Suprapubic skin (tissue), 4 donors: ENCODE data around the gene PCDH12. TPM values are rescaled to one million over a fixed set of nuclear protein-coding genes. Genes with fewer than 3 reads are reported as not detected.
A peak's percentile ranks its signal among the peaks of the same experiment; 100 is the strongest.

Source experiments
- DNase-seq, 2 donors: peaks; one replicate each; pipeline ENCODE4 v3.0.0-alpha.2; 2019; ENCODE audit warnings: low spot score in 2 of 2
- H3K27ac ChIP-seq: fragments of 200-600 bp; sonication (generic); one replicate; pipeline ENCODE4 v1.5.1; 2019
- H3K27me3 ChIP-seq: fragments of 200-600 bp; sonication (generic); one replicate; pipeline ENCODE4 v1.5.1; 2019
- H3K36me3 ChIP-seq: fragments of 200-600 bp; sonication (generic); one replicate; pipeline ENCODE4 v1.5.1; 2019
- H3K4me1 ChIP-seq: fragments of 200-600 bp; sonication (generic); one replicate; pipeline ENCODE4 v1.5.1; 2019
- H3K4me3 ChIP-seq: fragments of 200-600 bp; sonication (generic); one replicate; pipeline ENCODE4 v1.5.1; 2019; ENCODE audit warnings: mild to moderate bottlenecking
- H3K9me3 ChIP-seq: fragments of 200-600 bp; sonication (generic); one replicate; pipeline ENCODE4 v1.5.1; 2019
- CTCF ChIP-seq, 2 donors: fragments of 200-600 bp in 1 of 2; fragments of 450-650 bp in 1 of 2; sonication (generic) in 1 of 2; IDR thresholded peaks; one replicate each; pipeline ENCODE4 v1.5.1; 2016 to 2019; ENCODE audit warnings: antibody characterized with exemption in 2 of 2, mild to moderate bottlenecking in 1 of 2, moderate library complexity in 1 of 2
- EP300 ChIP-seq: sonication (generic); formaldehyde crosslinking; IDR thresholded peaks from one replicate; pipeline ENCODE4 v1.6.1; 2017; ENCODE audit warnings: antibody characterized with exemption
- POLR2A ChIP-seq, 2 donors: fragments of 450-650 bp; IDR thresholded peaks; one replicate each; pipeline ENCODE4 v1.6.1; 2017; ENCODE audit warnings: antibody characterized with exemption in 2 of 2, mild to moderate bottlenecking in 2 of 2, moderate library complexity in 2 of 2
- POLR2AphosphoS5 ChIP-seq, 3 donors: sonication (generic); formaldehyde crosslinking; IDR thresholded peaks; one replicate each; pipeline ENCODE4 v1.6.1; 2017; ENCODE audit warnings: antibody characterized with exemption in 3 of 3
- WGBS: methylation state at CpG from one replicate; pipeline ENCODE4 v1.1.5; 2018; 5-methylcytosine and 5-hydroxymethylcytosine counted together
- total RNA-seq, 4 donors: library from RNA; depleted of rRNA; stranded (reverse); fragments of >200 nt; gene quantifications; one replicate each; pipeline ENCODE4 v1.1.0, GENCODE V29; 2016

The PCDH12 gene
- total RNA-seq, 4 donors from 2014 or later: 0.44 to 2.0 (median 0.82) TPM

GRCh38 chr5:141973871-141974595 is 16.0 kb upstream of the PCDH12 start:
- H3K4me1 ChIP-seq: peaks cover 23% of the 10 kb centered on the region
- WGBS: 84% methylated on average over 1 of the region's 1 CpG
- no peaks in the 10 kb centered on the region for H3K27me3 ChIP-seq
- peaks cover 37% of the 10 kb centered on the region for H3K36me3 ChIP-seq
- no peak overlapping the region for H3K27ac ChIP-seq
- H3K9me3 ChIP-seq: no peaks in the 10 kb centered on the region
- DNase-seq: no peak
- no peak overlapping the region for H3K4me3 ChIP-seq
- no peak for TF ChIP-seq CTCF (IDR thresholded peaks at IDR 0.05)
- TF ChIP-seq POLR2A (IDR thresholded peaks at IDR 0.05): no peak
- no peak for TF ChIP-seq POLR2AphosphoS5 (IDR thresholded peaks at IDR 0.05)
- TF ChIP-seq EP300: no peak

DNA sequence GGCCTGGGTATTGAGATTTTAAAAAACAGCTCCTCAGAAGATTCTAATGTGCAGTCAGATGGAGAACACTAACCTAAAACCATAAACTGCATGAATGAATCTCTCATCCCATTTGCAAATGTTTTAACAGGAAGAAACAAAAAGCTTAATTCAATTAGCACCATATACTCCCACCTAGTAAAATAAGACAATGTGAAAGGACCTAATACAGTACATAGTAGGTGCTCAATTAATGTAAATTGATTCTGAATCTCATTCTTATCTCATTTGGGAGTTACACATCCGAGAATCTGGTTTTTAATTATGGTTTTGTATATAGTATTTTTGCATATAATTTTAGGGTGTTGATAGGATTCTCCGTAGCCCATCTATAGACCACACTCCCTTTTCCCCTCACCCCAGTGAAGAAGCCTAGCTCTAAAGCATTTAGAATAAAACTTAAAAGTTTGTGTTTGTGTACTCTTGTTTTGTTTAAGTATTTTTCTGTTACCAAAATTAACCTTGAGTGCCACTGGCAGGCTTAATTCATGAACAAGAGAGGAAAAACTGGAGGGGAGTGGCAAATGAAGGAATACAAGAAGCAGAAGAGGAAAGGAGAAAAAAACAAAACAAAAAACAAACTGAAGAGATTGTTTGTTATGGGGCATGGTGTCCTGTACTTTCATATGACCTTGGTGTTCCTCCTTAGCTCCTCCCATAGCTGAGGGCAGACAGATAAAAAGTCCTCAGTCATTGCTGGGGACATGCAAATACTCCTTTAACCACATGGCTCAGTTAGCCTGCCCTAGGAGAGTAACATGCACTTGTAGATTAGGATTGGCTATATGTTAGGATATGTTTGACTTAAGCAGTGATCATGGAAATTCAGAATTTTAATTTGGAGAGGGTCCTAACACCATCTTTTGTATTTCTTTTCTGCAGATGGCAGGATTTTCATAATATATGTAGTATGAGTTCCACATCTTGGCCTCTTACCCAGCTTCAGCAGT is 12.1 kb upstream of the PCDH12 start:
- Histone ChIP-seq H3K27ac (peak overlapping the region; percentile 99), H3K4me3 (peak overlapping the region; percentile 88), H3K4me1 (peaks cover 31% of the 10 kb centered on the region), H3K27me3 (no peaks in the 10 kb centered on the region), H3K36me3 (peaks cover 23% of the 10 kb centered on the region), H3K9me3 (no peaks in the 10 kb centered on the region)
- 56% methylated on average over 2 of the region's 2 CpGs for WGBS
- no peak for DNase-seq
- TF ChIP-seq POLR2A (IDR thresholded peaks at IDR 0.05) (no peak), EP300 (no peak), POLR2AphosphoS5 (IDR thresholded peaks at IDR 0.05) (no peak), CTCF (IDR thresholded peaks at IDR 0.05) (no peak)

- Histone ChIP-seq H3K4me3 (peak within 1 kb of the TSS; percentile 88), H3K4me1 (peaks cover 31% of the 10 kb centered on the region), H3K36me3 (peaks cover 15% of the 10 kb centered on the region), H3K27me3 (no peaks in the 10 kb centered on the region), H3K9me3 (no peaks in the 10 kb centered on the region), H3K27ac (peak within 1 kb of the TSS; percentile 99)
- 0% methylated on average over 32 of the region's 63 CpGs for WGBS
- TF ChIP-seq EP300: no peak
- peak in 1 of 2 donors; percentile 93 for TF ChIP-seq POLR2A (IDR thresholded peaks at IDR 0.05)
- peak; percentile 50 to 91 (median 91) for TF ChIP-seq POLR2AphosphoS5 (IDR thresholded peaks at IDR 0.05)
- peak; percentile 90 to 100 for TF ChIP-seq CTCF (IDR thresholded peaks at IDR 0.05)
- DNase-seq: peak; percentile 95
These were observed 11.1 kb upstream of the PCDH12 start, which contains the start of gene RNF14 for GRCh38 chr5:141968914-141969608. TSS of gene RNF14 (plus strand) at chr5:141969105. CDS start at chr5:141973589, 4,484 bp downstream.

DNA sequence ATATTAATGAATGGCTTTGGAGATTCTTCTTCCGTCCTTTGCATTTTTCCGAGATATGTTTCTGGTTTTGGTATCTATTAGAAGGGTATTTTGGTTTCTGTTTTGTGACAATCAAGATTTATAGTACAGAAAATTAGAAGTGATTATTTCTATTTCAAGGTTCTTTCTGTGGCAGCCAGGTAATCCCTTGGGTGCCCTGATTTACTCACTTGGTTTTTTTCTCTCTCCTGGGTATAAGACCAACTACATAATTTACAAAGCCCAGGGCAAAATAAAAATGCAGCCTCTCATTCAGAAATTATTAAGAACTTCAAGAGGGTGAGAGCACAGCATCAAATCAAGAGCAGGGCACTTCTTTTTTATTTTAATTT is 8.9 kb upstream of the PCDH12 start:
- no peak for TF ChIP-seq POLR2AphosphoS5 (IDR thresholded peaks at IDR 0.05)
- no peak for TF ChIP-seq POLR2A (IDR thresholded peaks at IDR 0.05)
- TF ChIP-seq EP300: no peak
- TF ChIP-seq CTCF (IDR thresholded peaks at IDR 0.05): no peak
- 95% methylated on average over 2 of the region's 2 CpGs for WGBS
- no peaks in the 10 kb centered on the region for H3K9me3 ChIP-seq

More for the DNA sequence above, 8.9 kb upstream of the PCDH12 start:
- no peak overlapping the region for H3K27ac ChIP-seq
- DNase-seq: no peak
- H3K4me1 ChIP-seq: peaks cover 31% of the 10 kb centered on the region
- H3K36me3 ChIP-seq: no peaks in the 10 kb centered on the region
- H3K27me3 ChIP-seq: no peaks in the 10 kb centered on the region
- H3K4me3 ChIP-seq: no peak overlapping the region
